CD1c-positive myeloid dendritic cell (primary cell): Measurements from ENCODE around the gene DOP1B.
A peak's percentile ranks its signal among the peaks of the same experiment; 100 is the strongest.
"Not testable (repeated sequence)": the region's sequence is repeated elsewhere in the genome, so short reads cannot be mapped to it uniquely, and the experiment has no call there.

Source experiments
- DNase-seq: peaks from one replicate; pipeline ENCODE4 v3.0.0-alpha.2; 2016; ENCODE audit errors: extremely low spot score

The DOP1B gene

DNA sequence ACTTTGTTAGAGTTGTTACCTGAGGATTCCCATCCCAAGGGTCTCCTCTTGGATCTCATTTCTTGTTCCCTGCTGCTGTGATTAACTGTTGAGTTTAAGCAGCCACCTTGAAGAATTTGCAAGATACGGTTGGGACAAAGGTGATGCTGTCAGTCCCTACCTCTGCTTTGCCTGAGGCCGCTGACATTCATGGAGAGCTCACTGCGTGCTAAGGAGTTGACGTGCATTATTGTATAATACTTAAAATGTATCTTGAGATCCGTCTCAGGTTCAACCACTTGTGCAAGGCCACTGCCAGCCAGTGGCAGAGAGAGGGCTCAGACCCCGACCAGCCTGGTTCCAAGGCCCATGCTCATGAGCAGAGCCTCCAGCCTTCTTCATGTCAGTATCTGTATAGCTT lies 14.2 kb downstream of the DOP1B start:
- no peak for DNase-seq

DNA sequence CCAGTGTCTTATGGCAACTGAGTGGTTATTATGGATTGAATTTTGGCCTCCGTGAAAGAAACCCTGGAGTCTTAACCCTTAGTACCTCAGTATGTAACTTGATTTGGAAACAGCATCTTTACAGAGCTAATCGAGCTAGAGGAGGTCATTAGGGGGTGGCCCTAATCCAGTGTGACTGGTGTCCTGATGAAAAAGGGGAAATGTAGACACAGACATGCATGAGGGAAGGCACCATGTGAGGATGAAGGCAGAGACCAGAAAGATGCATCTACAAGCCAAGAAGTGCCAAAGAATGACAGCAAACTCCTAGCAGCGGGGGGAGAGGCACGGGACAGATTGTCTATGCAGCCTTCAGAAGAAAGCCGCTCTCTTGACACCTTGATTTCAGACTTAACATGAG lies 14.7 kb downstream of the DOP1B start:
- peak; percentile 34 for DNase-seq

DNA sequence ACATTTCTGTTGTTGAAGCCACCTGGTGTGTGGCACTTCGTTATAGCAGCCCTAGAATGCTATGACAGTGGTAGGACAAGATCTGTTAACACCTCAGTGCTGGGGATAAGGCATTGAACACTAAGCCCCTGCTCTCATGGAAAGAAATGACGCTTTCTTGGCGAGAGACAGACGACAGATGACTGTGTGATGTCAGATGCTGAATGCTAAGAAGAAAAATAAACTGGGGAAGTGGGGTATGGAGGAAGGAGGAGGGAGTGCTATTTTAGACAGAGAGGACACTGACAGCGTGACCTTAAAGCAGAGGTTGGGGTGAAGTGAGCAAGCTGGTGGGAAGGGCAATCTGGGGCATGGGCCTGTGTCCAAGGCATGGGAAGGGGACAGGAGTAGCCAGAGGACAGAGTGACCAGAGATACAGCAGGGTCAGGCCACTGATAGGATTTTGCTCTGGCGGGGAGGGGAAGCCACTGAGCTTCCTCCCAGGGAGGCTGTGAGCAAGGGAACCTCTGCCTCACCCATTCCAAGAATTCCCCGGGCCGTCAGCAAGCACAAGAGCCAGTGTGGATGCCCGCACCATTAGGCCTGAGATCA lies 15.2 kb downstream of the DOP1B start:
- DNase-seq: peak; percentile 45

DNA sequence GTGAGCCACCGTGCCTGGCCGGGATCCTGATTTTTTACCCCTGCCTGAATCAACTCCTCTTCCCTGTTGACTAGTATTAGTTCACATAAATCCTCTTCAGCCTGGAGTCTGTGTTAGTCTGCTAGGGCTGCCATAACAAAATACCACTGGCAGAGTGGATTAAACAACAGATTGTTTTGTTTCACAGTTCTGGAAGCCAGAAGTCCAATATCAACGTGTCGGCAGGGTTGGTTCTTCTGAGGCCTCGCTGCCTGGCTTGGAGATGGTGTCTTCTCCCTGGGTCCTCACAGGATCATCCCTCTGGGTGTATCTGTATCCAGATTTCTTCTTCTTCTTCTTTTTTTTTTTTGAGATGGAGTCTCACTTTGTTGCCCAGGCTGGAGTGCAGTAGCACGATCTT lies 18.2 kb downstream of the DOP1B start:
- no peak for DNase-seq

DNA sequence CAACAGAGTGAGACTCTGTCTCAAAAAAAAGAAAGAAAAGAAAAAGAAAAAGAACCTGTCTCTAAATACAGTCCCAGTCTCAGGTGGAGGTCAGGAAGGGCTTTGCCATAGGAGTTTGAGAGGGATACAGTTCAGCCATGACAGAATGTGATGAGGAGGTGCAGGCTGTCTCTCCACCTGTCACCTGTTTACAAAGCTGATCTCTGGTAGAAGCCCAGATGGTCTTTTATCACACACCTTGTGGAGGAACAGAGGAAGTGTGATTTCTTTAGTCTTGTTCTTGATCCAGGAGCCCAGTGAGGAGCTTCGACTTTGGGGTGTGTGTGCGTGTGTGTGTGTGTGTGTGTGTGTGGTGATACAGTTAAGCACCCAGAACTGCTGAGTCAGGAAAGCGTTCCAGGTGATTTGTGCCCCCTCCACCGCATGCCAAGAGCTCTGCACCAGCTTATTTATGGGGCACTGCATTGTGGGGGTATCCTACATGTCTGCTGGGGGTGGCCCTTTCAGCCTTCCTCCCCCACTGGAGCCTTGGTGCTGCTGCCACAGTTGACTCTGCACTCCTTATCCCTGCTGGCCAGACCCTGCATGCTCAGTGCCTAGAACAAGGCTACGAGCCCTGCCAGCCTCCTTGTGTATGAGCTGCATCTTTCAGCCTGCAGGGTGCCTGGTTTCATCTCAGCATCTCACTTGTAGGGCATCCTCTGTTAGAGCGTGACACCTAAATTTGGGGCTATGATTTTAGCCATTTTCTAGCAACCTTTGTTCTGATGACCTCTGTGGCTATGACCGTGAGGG lies 19.3 kb downstream of the DOP1B start:
- no peak for DNase-seq

DNA sequence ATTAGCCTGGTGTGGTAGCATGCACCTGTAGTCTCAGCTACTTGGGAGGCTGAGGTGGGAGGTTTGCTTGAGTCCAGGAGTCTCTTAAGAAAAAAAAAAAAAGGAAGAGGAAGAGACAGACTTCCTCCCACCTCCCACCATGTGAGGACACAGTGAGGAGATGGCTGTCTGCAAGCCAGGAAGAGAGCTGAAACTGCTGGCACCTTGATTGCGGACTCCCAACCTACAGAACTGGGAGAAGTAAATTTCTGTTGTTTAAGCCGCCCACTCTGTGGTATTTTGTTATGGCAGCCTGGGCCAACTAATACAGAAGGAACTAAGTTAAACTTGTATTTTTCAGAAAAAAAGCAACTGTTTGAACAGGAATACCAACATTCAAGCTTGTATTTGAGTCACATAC lies 21.7 kb downstream of the DOP1B start:
- DNase-seq: peak; percentile 78

DNA sequence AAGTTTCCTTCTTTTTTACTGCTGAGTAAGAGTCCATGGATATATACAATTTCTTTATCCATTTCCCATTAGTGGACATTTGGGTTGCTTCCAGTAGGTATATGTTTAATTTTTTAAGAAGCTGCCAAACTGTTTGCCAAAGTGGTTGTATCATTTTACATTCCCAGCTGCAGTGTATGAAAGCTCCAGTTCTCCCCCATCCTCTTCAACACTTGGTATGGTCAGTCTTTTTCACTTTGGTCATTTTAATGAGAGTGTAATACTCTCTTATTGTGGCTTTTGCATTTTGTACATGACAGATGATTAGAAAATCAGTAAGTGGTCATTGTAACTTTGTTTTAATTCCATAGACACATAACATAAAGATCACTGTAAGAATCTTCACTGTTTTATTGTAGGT lies 22.5 kb downstream of the DOP1B start:
- no peak for DNase-seq

DNA sequence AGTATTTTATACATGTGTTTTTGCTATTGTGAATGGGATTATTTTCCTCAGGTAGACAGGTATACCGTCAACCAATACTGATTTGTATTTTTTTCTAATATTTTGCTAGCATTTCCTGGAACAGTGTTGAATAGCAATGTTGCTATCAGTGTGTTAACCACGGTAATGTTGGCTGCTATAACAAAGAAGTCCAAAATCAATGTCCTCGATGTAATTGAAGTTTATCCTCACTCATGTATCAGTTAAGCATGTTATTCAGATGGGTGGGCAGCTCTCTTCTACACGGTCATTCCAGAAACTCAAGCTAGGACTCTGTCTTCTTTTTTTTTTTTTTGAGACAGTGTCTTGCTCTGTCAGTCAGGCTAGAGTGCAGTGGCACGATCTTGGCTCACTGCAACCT lies 24.3 kb downstream of the DOP1B start:
- DNase-seq: no peak

DNA sequence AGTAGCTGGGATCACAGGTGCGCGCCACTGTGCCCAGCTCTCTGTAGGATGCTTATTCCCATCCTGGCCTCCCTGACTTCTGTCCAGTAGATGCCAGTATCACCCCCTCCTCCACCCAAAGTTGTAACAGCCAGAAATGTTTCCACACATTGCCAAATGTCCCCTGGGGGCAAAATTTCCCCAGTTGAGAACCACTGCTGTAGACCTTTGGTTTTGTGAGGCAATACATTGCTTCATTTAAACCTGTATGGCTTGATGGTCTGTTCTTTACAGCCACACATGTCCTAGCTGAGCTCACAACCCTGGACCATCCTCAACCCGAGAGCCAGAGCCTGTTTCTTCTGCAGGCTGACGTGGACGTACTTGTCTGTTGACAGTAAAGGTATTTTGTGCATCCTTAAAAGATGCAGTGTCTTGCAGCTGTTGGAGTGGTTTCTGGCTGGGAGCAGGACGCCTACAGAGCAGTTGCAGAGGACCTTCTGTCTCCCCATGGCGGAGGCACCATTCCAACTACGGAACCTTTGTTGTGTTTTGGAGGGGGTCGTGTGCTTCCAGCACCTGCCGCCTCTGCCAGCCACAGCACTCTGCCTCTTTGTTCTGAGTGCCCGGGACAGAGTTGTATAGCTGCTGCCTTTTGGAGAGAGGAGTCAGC lies 26.6 kb downstream of the DOP1B start:
- no peak for DNase-seq

DNA sequence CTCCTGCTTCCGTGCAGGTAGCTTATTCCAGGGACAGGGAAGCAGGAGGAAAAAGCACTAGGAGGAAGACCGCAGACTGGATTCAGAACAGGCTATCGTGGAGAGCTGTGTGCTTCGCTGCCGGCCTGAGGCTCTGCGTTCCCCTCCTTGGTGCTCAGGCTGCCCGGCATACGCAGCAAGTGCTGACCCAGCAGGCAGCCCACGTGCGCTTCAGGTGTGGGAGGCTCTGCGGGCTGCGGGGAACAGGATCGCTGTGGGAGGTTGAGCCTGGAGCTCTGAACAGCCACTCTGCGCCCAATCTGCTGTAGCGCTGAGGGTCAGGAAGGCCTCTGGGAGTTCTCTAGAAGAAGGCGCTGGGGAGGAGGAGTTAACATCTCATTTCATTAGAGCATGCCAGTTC lies 27.9 kb downstream of the DOP1B start:
- no peak for DNase-seq

DNA sequence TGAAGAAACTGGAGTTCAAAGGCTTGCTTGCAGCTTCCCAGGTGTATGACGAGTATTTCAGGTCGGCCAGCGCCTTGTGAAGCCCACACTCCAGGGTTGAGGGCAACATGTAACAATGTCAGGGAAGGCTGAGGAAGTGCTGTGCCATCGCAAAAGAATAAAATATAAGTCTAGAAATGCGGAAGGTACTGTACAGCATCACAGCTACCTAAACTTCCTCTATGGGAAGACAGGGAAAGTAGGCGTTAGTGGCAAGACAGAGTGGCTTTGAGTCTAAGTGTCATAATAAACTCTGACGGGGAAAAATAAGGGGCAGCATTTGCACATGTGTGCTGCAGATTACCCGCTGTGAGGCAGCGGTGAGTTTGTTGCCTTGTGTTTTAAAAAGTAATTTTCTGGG lies 28.9 kb downstream of the DOP1B start:
- peak; percentile 38 for DNase-seq

DNA sequence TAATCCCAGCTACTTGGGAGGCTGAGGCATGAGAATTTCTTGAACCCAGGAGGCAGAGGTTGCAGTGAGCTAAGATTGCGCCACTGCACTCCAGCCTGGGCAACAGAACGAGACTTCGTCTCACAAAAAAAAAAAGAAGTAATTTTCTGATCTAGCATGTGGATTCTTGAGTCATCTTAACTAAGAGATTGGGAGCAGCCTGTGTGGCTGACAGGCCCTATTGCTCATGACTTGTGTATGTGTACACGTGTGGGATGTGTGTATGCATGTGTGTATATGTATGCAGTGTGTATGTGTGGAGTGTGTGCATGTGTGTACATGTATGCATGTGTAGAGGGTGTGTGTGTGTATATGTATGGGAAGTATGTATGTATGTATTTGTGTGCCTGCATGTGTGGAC lies 29.5 kb downstream of the DOP1B start:
- DNase-seq: peak; percentile 34

DNA sequence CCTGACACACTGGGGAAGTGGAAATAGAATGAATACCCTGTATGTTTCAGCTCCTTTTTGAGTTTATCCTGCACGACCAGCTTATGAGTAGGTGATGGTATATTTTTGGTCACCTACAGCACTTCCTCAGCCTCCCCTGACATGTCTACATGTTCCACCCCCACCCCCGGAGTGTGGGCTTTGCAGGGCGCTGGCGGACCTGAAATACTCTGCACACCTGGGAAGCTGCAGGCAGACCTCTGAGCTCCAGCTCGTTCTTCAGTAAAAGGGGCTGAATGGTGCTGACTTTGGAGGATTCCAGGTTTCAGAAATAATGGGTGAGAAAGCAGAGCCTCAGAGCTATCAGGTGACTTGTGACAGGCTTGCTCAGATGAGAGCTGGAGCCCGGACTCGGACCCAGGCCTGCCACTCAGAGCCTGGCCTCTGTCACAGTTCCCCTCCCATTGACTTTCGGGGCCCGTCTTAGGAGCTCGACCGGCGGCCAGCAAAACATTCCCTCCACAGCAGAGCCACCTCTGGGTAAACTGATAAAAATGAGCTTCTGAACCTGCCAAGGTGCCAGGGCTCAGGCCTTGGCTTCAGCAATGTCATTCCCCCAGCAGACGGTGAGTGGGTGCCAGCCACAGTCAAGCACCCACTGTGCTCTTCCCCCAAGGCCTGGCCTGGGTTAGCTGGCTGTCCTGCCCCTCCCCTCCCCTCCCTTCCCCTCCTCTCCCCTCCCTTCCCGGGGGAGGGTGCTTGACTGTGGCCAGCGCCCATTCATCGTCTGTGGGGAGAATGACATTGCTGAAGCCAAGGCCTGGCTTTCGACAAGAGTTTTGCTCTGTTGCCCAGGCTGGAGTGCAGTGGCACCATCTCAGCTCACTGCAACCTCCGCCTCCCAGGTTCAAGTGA lies 30.1 kb downstream of the DOP1B start:
- DNase-seq: no peak

DNA sequence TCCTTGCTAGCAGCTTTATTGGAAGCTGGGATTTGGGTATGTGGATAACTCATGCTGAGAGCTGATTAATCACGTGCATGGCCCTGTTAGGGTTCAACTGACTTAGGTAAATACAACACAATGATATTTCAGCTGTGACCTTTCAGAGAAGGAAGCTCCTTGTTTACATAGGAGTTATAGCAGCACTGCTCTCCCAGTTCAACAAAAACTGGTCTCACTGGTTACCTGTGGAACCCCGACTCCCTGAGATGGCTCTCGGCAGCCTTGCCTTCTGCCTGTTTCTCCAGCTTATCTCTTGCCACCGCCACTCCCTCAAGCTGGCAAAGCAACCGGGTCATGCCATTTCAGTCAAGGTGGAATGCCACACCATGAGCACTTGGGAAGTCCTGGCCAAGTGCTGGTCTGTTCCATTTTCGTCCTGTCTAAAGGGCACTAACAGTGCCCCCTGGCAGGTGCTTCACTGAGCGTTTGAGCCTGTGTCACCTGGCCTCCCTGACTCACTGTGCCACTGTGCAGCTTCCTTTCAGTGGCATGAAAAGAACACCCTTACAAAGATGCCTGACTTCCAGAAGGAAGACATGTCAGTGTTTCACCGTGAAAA lies 31.6 kb downstream of the DOP1B start:
- no peak for DNase-seq

DNA sequence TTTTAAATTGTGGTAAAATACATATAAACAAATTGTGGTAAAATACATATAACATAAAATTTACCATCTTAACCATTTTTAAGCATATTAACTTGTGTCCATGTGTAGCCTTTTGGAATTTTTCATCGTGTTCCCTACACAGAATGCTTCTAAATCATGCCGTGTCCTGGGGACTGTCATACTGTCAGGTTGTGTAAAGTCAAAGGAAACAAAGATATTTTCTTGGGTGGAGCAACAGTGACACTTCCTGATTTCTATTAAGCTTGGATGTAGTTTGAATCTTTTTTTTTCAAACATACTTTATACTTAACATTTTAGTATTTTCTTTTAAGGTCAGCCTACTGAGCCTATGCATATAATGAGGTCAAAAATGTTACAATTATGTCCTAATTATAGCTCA lies 32.3 kb downstream of the DOP1B start:
- peak; percentile 49 for DNase-seq

DNA sequence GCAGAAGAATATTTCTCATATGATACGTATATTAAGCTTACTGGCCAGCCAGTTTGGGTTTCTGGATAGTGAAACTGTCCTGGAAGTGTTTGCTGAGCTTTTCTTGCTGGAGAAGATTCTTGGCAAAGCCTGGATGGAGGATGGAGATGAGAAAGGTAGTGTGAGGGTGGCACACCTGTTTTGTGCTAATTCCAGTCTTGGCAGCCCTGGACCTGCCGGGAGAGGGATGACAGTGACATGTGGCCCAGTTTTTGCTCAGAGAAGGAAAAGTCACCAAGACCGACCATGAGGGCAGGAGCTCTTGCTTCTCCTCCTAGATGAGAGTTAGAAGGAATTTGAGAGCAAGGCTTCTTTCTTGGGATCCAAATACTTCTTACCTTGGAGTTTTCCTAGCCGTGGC lies 34.1 kb downstream of the DOP1B start:
- no peak for DNase-seq

DNA sequence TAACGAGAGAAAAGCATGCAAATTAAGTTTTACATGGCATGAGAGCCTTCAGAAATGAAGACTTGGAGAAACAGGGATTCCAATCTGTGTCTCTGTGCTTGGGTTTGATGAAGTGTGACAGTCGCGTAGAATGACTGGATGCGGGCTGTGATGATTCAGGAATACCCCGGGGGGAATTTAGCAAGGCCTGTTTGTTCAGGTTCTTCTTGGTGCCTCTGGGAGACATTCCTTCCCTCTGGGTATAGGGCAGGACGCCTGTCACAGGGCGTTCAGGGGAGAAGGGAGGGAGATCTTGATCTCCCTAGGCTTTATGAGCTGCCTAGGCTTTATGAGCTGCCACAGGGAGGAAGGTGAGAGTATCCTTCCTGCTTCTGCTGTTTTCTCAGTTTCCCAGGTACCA lies 36.6 kb downstream of the DOP1B start:
- DNase-seq: no peak

DNA sequence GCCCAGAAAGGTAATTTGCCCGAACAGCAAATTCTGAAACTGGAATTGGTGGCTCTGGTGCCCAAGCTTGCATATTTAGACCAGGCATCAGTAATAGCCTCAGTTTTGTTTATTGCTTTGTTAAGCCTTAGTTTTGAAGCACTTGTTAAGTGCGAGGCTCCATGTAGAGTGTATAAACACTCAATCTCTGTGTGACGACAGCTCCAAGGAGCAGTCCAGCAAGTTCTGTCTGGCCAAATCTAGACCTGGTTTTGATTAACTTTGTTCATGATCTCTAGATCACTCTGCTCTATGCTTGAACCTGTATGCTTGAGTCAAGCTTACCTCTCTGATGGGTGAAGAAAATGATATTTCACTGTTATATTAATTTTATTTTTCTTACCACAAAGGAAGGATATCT lies 37.4 kb downstream of the DOP1B start:
- no peak for DNase-seq

DNA sequence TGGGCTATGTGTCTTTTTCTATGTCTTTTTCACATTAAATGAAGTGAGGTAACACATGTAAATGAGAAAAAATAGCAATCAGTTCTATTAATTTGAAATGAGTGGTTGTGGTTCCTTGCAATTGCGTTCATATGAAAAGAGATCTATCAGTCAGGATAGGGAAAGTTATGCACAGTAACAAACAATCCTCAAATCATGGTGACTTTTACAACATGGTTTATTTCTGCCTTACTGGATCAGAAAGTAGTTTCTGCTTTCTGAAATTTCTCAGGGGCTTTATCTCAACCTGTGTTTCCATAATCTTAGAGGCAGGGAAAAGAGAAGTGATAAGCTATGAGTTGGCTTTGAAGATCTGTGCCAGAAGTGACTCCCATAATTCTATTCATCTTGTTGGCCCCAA lies 39.0 kb downstream of the DOP1B start:
- no peak for DNase-seq

DNA sequence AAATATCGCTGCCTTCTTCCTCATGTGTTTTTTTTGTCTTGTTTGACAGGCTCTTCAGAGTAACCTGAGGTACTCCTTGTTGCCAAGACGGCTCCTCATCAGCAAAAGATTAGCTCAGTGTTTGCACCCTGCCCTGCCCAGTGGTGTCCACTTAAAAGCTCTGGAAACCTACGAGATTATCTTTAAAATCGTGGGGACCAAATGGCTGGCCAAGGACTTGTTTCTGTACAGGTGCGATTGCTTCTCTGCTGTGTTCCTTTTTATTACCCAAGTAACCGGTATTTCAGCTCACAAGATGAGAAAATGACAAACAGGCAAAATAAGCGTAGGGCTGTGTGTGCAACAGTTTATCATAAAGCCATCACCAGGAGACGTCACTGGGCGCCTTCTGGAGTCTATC lies 42.4 kb downstream of the DOP1B start:
- no peak for DNase-seq

DNA sequence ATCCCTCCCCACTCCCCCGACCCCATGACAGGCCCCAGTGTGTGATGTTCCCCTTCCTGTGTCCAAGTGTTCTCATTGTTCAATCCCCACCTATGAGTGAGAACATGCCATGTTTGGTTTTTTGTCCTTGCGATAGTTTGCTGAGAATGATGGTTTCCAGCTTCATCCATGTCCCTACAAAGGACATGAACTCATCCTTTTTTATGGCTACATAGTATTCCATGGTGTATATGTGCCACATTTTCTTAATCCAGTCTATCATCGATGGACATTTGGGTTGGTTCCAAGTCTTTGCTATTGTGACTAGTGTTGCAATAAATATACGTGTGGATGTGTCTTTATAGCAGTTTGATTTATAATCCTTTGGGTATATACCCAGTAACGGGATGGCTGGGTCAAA lies 43.0 kb downstream of the DOP1B start:
- not testable (repeated sequence) for DNase-seq

DNA sequence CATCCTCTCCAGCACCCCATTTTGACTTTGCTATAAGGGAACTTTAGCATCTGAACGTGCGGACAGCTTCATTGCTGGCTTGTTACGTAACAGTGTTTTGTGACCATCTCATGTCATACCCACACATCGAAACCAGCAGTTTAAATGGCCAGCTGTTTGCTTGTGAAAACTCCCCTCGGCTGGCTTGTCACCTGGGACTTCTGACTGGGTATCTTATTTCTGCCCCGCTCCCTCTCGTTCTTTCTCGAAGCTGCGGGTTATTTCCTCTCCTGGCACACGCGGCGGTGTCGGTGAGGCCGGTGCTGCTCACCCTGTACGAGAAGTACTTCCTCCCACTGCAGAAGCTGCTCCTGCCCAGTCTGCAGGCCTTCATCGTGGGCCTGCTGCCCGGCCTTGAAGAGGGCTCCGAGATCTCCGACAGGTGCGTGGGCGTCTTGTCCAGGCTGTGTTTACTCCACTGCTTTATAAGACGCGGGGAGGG lies 43.5 kb downstream of the DOP1B start:
- DNase-seq: peak; percentile 47
